Right forelimb (tissue), 1 donor: Measurements from ENCODE around the gene UBE2I.
"Not testable (repeated sequence)": the region's sequence is repeated elsewhere in the genome, so short reads cannot be mapped to it uniquely, and the experiment has no call there.

Experiments used
- DNase-seq: peaks from one replicate; pipeline ENCODE4 v3.0.0-alpha.2; 2018

UBE2I gene

GRCh38 chr16:1293921-1294656 is 15.3 kb upstream of the UBE2I start:
- DNase-seq = no peak

GRCh38 chr16:1295465-1295864 is 14.0 kb upstream of the UBE2I start:
- no peak for DNase-seq

GRCh38 chr16:1296688-1297017 is 12.8 kb upstream of the UBE2I start:
- DNase-seq = not testable (repeated sequence)

- no peak for DNase-seq
Observed at GRCh38 chr16:1297018-1297696, 12.3 kb upstream of the UBE2I start.

GRCh38 chr16:1298406-1298805 is 11.0 kb upstream of the UBE2I start:
- DNase-seq = no peak

GRCh38 chr16:1299012-1299867 is 10.2 kb upstream of the UBE2I start:
- DNase-seq = no peak

- no peak for DNase-seq
Observed at GRCh38 chr16:1299868-1300203, 9.6 kb upstream of the UBE2I start.

GRCh38 chr16:1300664-1301476 is 8.6 kb upstream of the UBE2I start:
- peak; percentile 69 for DNase-seq

GRCh38 chr16:1301562-1301961 is 7.9 kb upstream of the UBE2I start:
- no peak for DNase-seq

GRCh38 chr16:1305823-1306222 is 3.6 kb upstream of the UBE2I start:
- no peak for DNase-seq

- DNase-seq = no peak
Observed at GRCh38 chr16:1306334-1306733, 3.1 kb upstream of the UBE2I start.

GRCh38 chr16:1308036-1308976 is 1.1 kb upstream of the UBE2I start:
- no peak for DNase-seq

- DNase-seq = no peak
Observed at GRCh38 chr16:1309888-1310831, 724 bp downstream of the UBE2I start.

- DNase-seq = no peak
Observed at GRCh38 chr16:1310832-1311200, 1.4 kb downstream of the UBE2I start.

GRCh38 chr16:1311212-1311737 is 1.8 kb downstream of the UBE2I start:
- DNase-seq = no peak

GRCh38 chr16:1311738-1312466 is 2.5 kb downstream of the UBE2I start:
- DNase-seq = no peak

- no peak for DNase-seq
Observed at GRCh38 chr16:1312467-1312816, 3.0 kb downstream of the UBE2I start.

GRCh38 chr16:1312903-1313302 is 3.5 kb downstream of the UBE2I start:
- DNase-seq = no peak

- DNase-seq = no peak
Observed at GRCh38 chr16:1313721-1314369, 4.4 kb downstream of the UBE2I start.
